ENCODE data around the gene KCNQ1OT1.

Gene KCNQ1OT1

DNA sequence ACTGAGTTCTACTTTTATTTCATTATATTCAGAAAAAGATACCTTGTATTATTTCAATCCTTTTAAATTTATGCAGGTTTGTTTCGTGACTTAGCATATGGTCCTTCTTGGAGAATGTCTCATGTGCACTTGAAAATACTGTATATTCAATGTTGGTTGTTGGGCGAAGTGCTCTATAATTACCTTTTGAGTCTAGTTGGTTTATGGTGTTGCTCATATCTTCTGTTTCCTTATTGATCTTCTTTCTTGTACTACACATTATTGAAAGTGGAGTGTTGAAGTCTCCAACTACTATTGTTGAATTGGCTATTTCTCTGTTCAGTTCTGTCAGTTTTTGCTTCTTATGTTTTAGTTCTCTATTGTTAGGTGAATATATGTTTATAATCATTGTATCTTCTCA, 90.4 kb downstream of the KCNQ1OT1 start:
- Histone ChIP-seq H2BK15ac (replicated peaks; ENCODE audit: low read depth) (no peak overlapping the region), H3K9ac (ENCODE audit: low read length) (no peak overlapping the region), H3K56ac (ENCODE audit: low read length) (no peak overlapping the region), H2BK120ac (ENCODE audit: low read depth, low read length) (no peak overlapping the region), H2BK5ac (ENCODE audit: low read length) (no peak overlapping the region), H3K4ac (ENCODE audit: low read depth, low read length) (no peak overlapping the region), H3K79me1 (ENCODE audit: low read length) (no peaks in the 10 kb centered on the region), H3K18ac (ENCODE audit: low read length) (no peak overlapping the region), H3K4me1 (ENCODE audit: control insufficient read depth, low read depth, low read length) (no peaks in the 10 kb centered on the region), H3K23ac (ENCODE audit: low read length) (no peak overlapping the region), H3K4me2 (ENCODE audit: low read length) (no peak overlapping the region), H4K8ac (ENCODE audit: low read depth, low read length) (no peak overlapping the region), H4K5ac (ENCODE audit: low read length) (no peak overlapping the region), H3K36me3 (ENCODE audit: control insufficient read depth, insufficient read depth, low read length) (no peaks in the 10 kb centered on the region), H2AK5ac (ENCODE audit: low read length) (no peak overlapping the region), H3K27me3 (ENCODE audit: insufficient read depth, low read length, poor library complexity) (peaks cover 5% of the 10 kb centered on the region), H3K27ac (ENCODE audit: low read depth, low read length) (no peak overlapping the region), H3K79me2 (ENCODE audit: control insufficient read depth, insufficient read depth, low read length) (no peaks in the 10 kb centered on the region), H3K4me3 (ENCODE audit: low read length) (no peak overlapping the region)
- DNase-seq = no peak
- no CpG with 5 or more reads among the region's 2 CpGs for WGBS (ENCODE audit: extremely low coverage, insufficient coverage, low lambda C conversion rate)

DNA sequence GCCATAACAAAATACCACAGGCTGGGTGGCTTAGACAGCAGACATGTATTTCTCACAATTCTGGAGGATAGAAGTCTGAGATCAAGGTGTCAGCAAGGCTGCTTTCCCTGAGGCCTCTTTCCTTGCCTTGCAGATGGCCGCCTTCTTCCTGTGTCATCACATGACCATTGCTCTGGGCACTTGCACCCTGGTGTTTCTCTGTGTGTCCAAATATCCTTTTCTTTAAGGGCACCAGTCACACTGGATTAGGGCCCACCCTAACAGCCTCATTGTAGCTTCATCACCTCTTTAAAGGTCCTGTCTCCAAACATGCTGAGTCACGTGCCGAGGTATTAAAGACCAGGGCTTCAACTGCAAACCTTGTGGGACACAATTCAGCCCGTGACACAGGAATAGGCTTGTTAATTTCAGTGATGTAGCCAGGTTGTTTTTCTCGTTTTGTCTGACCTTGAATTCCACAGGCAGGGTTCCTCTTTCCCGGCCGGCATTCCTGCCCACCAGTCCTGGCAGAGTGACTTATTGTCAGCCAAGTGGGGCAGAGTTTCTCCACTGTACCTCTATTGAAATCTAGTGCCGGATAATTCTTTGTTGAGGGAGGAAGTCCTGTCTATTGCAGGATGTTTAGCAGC, 100.1 kb downstream of the KCNQ1OT1 start:
- no peak overlapping the region for H3K27ac ChIP-seq (ENCODE audit: low read depth, low read length)
- no peak overlapping the region for H3K4me2 ChIP-seq (ENCODE audit: low read length)

DNA sequence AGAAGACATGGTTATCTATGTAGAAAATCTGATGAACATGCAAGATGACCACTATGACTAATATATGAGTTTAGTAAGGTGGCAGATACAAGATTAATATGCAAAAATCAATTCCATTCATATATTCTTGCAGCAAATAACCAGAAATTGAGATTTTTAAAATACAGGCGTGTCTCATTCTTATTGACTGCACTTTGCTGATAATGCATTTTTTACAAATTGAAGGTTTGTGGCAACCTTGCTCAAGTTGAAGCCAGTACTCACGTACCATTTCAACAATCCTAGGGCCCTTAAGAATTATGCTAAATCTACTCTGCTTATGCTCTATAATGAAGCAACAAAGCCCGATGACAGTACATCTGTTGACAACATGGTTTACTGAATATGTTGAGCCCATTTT, 104.6 kb downstream of the KCNQ1OT1 start:
- Histone ChIP-seq H4K8ac (ENCODE audit: low read depth, low read length) (no peak overlapping the region), H3K36me3 (ENCODE audit: control insufficient read depth, insufficient read depth, low read length) (no peaks in the 10 kb centered on the region), H2AK5ac (ENCODE audit: low read length) (no peak overlapping the region), H3K4me3 (ENCODE audit: low read length) (no peak overlapping the region), H4K5ac (ENCODE audit: low read length) (no peak overlapping the region), H3K9ac (ENCODE audit: low read length) (no peak overlapping the region), H3K4me2 (ENCODE audit: low read length) (no peak overlapping the region), H3K18ac (ENCODE audit: low read length) (no peak overlapping the region), H3K23ac (ENCODE audit: low read length) (no peak overlapping the region), H3K27me3 (ENCODE audit: insufficient read depth, low read length, poor library complexity) (no peaks in the 10 kb centered on the region), H3K79me1 (ENCODE audit: low read length) (no peaks in the 10 kb centered on the region), H3K27ac (ENCODE audit: low read depth, low read length) (no peak overlapping the region), H3K4ac (ENCODE audit: low read depth, low read length) (no peak overlapping the region), H3K4me1 (ENCODE audit: control insufficient read depth, low read depth, low read length) (no peaks in the 10 kb centered on the region), H2BK5ac (ENCODE audit: low read length) (no peak overlapping the region), H3K79me2 (ENCODE audit: control insufficient read depth, insufficient read depth, low read length) (no peaks in the 10 kb centered on the region), H3K56ac (ENCODE audit: low read length) (no peak overlapping the region), H2BK120ac (ENCODE audit: low read depth, low read length) (no peak overlapping the region), H2BK15ac (replicated peaks; ENCODE audit: low read depth) (no peak overlapping the region)
- WGBS (ENCODE audit: extremely low coverage, insufficient coverage, low lambda C conversion rate) = no CpG with 5 or more reads among the region's 3 CpGs
- no peak for DNase-seq

More for the DNA sequence above, 100.1 kb downstream of the KCNQ1OT1 start:
- Histone ChIP-seq H2BK120ac (ENCODE audit: low read depth, low read length) (no peak overlapping the region), H3K56ac (ENCODE audit: low read length) (no peak overlapping the region), H3K4ac (ENCODE audit: low read depth, low read length) (no peak overlapping the region), H3K79me2 (ENCODE audit: control insufficient read depth, insufficient read depth, low read length) (no peaks in the 10 kb centered on the region), H2BK15ac (replicated peaks; ENCODE audit: low read depth) (no peak overlapping the region), H3K79me1 (ENCODE audit: low read length) (no peaks in the 10 kb centered on the region), H4K8ac (ENCODE audit: low read depth, low read length) (no peak overlapping the region), H3K36me3 (ENCODE audit: control insufficient read depth, insufficient read depth, low read length) (no peaks in the 10 kb centered on the region), H3K4me3 (ENCODE audit: low read length) (no peak overlapping the region), H3K23ac (ENCODE audit: low read length) (no peak overlapping the region), H2AK5ac (ENCODE audit: low read length) (no peak overlapping the region), H3K27me3 (ENCODE audit: insufficient read depth, low read length, poor library complexity) (no peaks in the 10 kb centered on the region), H3K9ac (ENCODE audit: low read length) (no peak overlapping the region), H4K5ac (ENCODE audit: low read length) (no peak overlapping the region), H3K4me1 (ENCODE audit: control insufficient read depth, low read depth, low read length) (no peaks in the 10 kb centered on the region), H2BK5ac (ENCODE audit: low read length) (no peak overlapping the region), H3K18ac (ENCODE audit: low read length) (no peak overlapping the region)
- WGBS (ENCODE audit: extremely low coverage, insufficient coverage, low lambda C conversion rate) = no CpG with 5 or more reads among the region's 8 CpGs
- DNase-seq = peak; percentile 13

GRCh38 chr11:2594267-2594666, 105.5 kb downstream of the KCNQ1OT1 start:
- no peak overlapping the region for H3K4me3 ChIP-seq (ENCODE audit: low read length)
- H4K8ac ChIP-seq (ENCODE audit: low read depth, low read length) = no peak overlapping the region
- H3K36me3 ChIP-seq (ENCODE audit: control insufficient read depth, insufficient read depth, low read length) = no peaks in the 10 kb centered on the region
- no peaks in the 10 kb centered on the region for H3K79me1 ChIP-seq (ENCODE audit: low read length)
- H2BK120ac ChIP-seq (ENCODE audit: low read depth, low read length) = no peak overlapping the region
- DNase-seq = no peak
- H2BK5ac ChIP-seq (ENCODE audit: low read length) = no peak overlapping the region
- no peaks in the 10 kb centered on the region for H3K27me3 ChIP-seq (ENCODE audit: insufficient read depth, low read length, poor library complexity)
- H3K27ac ChIP-seq (ENCODE audit: low read depth, low read length) = no peak overlapping the region
- H3K79me2 ChIP-seq (ENCODE audit: control insufficient read depth, insufficient read depth, low read length) = no peaks in the 10 kb centered on the region
- H3K56ac ChIP-seq (ENCODE audit: low read length) = no peak overlapping the region
- no peak overlapping the region for H3K4me2 ChIP-seq (ENCODE audit: low read length)
- H2BK15ac ChIP-seq (replicated peaks; ENCODE audit: low read depth) = no peak overlapping the region
- no peak overlapping the region for H3K23ac ChIP-seq (ENCODE audit: low read length)
- H3K4ac ChIP-seq (ENCODE audit: low read depth, low read length) = no peak overlapping the region
- no peaks in the 10 kb centered on the region for H3K4me1 ChIP-seq (ENCODE audit: control insufficient read depth, low read depth, low read length)
- H4K5ac ChIP-seq (ENCODE audit: low read length) = no peak overlapping the region
- no peak overlapping the region for H3K18ac ChIP-seq (ENCODE audit: low read length)
- no CpG with 5 or more reads among the region's 1 CpG for WGBS (ENCODE audit: extremely low coverage, insufficient coverage, low lambda C conversion rate)
- H2AK5ac ChIP-seq (ENCODE audit: low read length) = no peak overlapping the region
- no peak overlapping the region for H3K9ac ChIP-seq (ENCODE audit: low read length)

GRCh38 chr11:2593393-2593950, 106.3 kb downstream of the KCNQ1OT1 start:
- no peak for DNase-seq
- Histone ChIP-seq H4K8ac (ENCODE audit: low read depth, low read length) (no peak overlapping the region), H3K36me3 (ENCODE audit: control insufficient read depth, insufficient read depth, low read length) (no peaks in the 10 kb centered on the region), H3K27me3 (ENCODE audit: insufficient read depth, low read length, poor library complexity) (no peaks in the 10 kb centered on the region), H3K79me2 (ENCODE audit: control insufficient read depth, insufficient read depth, low read length) (no peaks in the 10 kb centered on the region), H3K9ac (ENCODE audit: low read length) (no peak overlapping the region), H2BK15ac (replicated peaks; ENCODE audit: low read depth) (no peak overlapping the region), H3K4ac (ENCODE audit: low read depth, low read length) (no peak overlapping the region), H2BK120ac (ENCODE audit: low read depth, low read length) (no peak overlapping the region), H2BK5ac (ENCODE audit: low read length) (no peak overlapping the region), H4K5ac (ENCODE audit: low read length) (no peak overlapping the region), H3K56ac (ENCODE audit: low read length) (no peak overlapping the region), H3K23ac (ENCODE audit: low read length) (no peak overlapping the region), H3K4me1 (ENCODE audit: control insufficient read depth, low read depth, low read length) (no peaks in the 10 kb centered on the region), H3K4me2 (ENCODE audit: low read length) (no peak overlapping the region), H3K4me3 (ENCODE audit: low read length) (no peak overlapping the region), H3K79me1 (ENCODE audit: low read length) (no peaks in the 10 kb centered on the region), H2AK5ac (ENCODE audit: low read length) (no peak overlapping the region), H3K27ac (ENCODE audit: low read depth, low read length) (no peak overlapping the region), H3K18ac (ENCODE audit: low read length) (no peak overlapping the region)
- WGBS (ENCODE audit: extremely low coverage, insufficient coverage, low lambda C conversion rate) = no CpG with 5 or more reads among the region's 15 CpGs

Measured in mesendoderm (in vitro differentiated cells).